ENCODE results near the gene MST1.

The MST1 gene

DNA sequence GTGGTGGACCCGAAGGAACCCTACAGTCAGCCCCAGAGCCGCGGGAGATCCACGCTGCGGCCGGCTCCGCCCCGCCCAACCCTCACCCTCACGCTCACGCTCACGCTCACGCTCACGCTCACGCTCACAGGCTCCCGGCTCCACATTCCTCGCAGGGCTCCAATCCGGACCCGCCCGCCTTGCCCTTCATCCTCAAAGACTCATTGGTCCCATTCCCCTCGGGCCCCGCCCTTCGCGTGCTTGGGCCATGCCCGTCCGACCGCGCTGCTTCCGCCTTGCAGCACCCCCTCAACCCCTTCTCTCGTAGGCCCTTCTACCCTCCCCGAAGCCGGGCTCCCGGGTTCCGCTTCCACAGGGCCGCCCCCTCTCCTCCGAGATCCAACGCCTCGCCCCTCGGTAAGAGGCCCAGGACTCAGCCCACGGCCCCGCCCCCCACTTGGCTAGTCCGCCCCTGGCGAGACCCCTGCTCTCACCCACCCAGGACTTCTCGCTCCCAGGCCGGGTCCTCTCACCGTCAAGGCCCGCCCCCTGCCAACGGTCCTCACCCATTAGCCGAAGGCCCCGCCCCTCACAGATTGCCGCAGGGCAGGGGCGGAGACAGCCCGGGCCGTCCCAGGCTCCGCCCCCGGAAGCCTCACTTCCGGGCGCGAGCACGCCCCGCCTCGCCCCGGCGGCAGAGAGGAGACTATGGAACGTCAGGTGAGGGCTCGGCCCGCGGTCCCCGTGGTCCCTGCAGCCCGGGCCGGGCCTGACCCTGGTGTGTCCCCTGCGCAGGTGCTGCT, 15.4 kb downstream of the MST1 start, which contains the start of gene APEH:
TSS of gene APEH (plus strand) at position 637 of the 782 bp plus-strand sequence. CDS start at position 688, 51 bp downstream.
- DNase-seq, result no peak

DNA sequence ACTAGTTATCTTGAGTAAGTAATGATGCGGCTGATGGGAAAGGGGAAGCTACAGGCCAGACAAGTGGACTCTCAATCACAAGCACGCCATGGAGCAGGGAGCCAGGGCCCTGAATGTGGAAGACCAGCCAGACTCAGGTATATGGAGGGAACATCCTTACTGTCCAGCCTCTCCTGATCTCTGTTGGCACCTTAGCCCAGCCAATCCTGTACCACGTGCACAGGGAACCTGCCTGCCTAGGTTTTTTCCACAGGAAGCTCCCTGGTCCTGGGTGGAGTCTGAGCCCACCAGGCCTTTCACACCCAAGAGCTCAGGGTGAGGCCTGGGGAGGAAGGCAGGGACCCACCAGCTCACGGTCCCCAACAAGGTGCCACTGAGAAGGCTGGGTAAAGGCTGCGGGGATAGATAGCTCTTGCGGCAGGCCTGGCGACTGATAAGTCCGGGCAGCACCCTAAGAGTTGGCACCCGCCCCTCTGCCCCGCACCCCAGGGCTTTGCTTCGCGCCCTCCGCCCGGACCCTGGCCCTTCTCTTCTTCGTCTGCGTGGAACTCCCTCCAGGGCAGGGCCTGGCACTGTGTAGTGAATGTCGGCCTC, 16.1 kb downstream of the MST1 start:
- no peak for DNase-seq

DNA sequence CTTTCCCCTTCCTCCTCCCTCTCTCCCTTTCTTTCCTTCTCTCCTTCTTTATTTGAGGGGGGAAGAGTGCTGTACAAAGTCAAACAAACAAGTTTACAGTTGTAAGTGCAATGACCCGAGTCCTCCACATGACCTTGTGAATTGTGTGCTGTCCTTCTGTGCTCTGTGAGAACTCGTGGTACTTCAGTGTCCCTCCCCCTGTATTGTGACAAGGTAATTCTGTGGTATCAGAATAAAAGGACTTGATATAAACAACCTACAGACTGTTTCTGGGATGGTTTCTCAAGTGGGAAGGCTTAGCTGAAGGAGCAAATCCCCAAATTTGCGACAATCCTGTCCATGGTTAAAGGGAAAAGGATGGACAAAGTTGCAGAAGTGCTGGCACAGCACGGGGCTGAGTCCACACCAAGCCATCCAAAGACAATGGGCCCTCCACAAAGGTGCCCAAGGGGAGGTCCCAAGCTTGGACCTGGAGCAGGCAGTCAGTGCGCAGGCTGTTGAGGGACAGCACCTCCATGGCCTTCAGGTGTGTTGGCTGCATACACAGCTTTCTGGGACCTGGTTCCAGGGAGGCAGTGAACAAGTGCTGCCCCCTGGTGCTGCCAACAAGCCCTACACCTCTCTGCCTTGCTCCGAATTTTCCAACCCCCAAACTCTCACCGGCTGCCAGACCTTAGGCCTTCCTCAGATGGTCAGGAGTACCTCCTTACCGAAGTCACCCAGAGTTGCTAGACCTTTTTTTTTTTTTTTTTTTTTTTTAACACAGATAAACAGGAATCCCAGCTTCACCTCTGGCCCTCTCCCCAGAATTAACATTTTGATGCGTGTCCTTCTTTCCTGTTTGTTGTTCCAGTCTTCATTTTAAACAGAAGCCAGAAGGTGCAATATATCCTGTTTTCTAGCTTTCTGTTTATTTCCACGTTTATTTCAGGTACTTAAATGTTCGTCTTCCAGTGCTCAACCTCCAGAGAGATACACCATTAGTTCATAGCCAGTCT, 17.7 kb downstream of the MST1 start:
- no peak for DNase-seq

DNA sequence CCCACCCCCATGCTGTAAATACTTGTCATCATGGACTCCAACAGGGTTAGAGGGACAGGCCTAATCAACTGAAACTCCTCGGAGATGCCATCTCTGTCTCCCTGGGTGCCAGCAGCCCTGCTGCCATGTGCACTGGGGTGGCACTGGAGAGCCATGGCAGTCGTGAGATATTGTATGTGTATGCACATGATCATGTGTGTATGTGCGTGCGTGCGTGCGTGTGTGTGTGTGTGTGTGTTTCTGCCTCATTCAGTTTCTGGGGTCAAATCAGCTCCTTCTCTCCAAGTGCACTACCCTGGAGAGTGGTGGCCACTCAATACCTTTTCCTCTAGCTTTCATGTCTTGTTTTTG, 18.4 kb downstream of the MST1 start:
- no peak for DNase-seq

GRCh38 chr3:49669352-49669751, 19.9 kb downstream of the MST1 start:
- DNase-seq, result no peak

DNA sequence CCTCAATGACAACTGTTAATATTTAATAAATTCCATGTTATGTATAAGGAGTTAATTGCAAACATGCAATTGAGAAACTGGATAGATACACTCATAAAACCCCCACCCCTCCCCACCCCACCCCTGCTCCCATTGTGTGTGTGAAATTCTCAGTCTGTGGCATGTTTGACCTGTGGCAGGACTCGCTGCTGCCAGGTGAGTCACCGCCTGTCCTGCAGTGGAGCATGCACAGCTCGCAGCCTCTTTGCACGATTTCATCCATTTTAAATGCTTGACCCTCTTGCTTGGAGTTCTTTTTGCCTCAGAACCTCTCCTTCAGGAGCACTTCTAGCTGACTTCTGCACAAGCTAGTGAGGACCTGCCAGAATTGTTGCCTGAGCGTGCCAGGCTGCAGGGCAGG, 20.4 kb downstream of the MST1 start:
- DNase-seq, result no peak

GRCh38 chr3:49668414-49668797, 20.9 kb downstream of the MST1 start:
- DNase-seq, result no peak

GRCh38 chr3:49667701-49668413, 21.4 kb downstream of the MST1 start:
- no peak for DNase-seq

DNA sequence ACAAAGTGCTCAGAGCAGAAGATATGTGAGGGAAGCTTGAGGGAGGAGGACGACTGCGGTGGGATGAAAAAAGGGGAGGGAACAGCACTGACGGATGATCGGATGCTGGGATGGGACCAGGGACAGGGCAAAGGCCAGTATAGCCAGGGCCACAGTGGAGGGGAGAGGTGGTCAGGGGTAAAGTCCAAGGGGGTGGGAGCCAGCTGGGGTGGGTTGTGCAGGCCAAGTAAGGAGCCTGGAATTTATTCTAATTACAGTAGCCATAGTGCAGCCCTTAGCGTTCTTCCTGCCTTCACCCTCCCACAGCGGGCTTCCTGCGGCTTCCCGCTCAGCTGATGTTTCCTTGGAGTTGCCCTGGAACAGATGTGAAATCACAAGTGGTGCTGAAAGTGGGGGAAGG, 22.7 kb downstream of the MST1 start:
- no peak for DNase-seq

- no peak for DNase-seq
Observed at GRCh38 chr3:49665822-49666519, 23.3 kb downstream of the MST1 start.

DNA sequence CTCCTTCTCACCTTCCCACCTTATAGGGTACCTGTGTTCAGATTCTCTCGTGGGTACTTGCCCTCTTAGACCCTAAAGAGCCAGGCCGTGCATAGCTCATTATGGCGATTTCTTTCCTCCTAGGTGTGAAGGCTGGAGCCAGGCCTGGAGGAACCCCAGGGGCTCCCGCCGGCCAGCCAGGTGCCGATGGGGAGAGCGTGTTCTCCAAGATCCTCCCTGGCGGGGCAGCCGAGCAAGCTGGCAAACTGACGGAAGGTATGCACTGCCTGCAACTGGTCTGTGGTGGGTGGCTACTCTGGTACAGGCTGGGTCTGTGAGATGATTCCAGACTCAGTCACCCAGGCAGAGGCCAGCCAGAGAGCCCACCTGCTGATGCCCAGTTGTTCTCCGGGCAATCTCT, 25.0 kb downstream of the MST1 start:
- no peak for DNase-seq

DNA sequence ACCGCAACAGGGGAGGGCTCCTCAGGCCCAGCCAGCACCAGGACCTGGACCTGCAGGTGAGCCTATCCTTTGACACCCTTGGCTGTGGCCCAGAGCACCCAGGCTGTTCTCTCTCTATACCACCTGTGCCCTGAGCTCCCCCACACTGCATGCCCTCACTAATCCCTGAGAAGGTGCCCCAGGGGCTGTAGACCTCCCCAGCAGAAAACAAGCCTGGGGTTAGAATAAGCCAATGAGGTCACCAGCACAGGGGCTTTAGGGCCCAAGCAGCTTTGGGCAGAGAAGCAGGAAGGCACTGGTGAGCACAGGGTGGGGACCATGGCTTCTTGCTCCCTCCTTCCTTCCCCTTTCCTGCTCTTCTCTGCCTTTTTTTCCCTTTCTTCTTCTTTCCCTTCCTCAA, 25.4 kb downstream of the MST1 start:
- DNase-seq, result no peak

- DNase-seq, result no peak
Observed at GRCh38 chr3:49662720-49663413, 26.4 kb downstream of the MST1 start.

GRCh38 chr3:49662021-49662420, 27.3 kb downstream of the MST1 start:
- no peak for DNase-seq

- no peak for DNase-seq
Observed at GRCh38 chr3:49661281-49661680, 28.0 kb downstream of the MST1 start.

DNA sequence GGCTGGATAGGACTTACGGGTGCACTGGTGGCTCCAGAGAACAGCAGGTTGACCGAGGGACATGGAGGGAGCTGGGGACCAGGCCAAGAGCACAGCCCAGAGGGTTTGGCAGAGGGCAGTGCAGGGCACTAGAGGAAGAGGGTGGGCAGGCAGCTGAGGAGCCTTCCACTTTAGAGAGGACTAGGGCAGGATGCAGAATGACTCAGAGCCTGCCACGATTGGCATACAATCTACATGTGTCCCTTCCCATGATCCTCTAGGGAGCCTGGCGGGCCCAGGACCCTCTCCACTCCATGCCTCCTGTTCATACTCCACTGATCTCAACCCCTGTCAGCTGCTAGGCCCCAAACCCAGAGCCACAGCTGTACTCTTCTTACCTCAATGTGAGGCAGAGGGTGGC, 29.5 kb downstream of the MST1 start:
- no peak for DNase-seq

DNA sequence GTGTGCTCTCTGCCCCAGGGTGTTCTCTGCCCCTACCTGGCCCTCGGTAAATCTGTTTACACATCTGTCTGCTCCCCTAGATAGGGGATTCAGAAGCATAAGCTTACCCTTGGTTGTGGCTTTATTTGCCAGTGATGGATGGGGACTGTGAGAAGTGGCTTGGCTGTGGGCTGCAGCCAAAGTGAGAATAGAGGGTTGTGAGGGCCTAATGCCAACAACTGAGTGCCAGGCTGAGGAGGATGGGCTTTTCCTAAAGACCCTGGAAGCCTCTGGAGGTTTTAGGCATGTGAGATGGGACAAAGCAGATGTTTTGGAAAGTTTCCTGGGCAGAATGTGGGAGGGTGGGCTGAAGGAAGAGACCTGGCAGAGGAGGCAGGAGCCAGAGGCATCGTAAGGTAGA, 30.6 kb downstream of the MST1 start:
- DNase-seq, result no peak

DNA sequence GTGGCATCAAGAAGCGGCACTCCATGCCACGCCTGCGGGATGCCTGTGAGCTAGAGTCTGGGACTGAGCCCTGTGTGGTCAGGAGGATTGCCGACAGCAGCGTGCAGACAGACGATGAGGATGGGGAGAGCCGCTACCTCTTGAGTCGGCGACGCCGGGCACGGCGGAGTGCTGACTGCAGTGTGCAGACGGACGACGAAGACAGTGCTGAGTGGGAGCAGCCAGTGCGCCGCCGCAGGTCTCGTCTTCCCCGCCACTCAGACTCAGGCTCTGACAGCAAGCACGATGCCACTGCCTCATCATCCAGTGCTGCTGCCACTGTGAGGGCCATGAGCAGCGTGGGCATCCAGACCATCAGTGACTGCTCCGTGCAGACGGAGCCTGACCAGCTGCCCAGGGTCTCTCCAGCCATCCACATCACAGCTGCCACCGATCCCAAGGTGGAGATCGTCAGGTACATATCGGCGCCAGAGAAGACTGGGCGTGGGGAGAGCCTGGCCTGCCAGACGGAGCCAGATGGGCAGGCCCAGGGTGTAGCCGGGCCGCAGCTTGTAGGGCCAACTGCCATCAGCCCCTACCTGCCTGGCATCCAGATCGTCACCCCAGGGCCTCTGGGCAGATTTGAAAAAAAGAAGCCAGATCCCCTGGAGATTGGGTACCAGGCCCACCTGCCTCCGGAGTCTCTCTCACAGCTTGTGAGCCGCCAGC, 31.9 kb downstream of the MST1 start:
- no peak for DNase-seq

- DNase-seq, result no peak
Observed at GRCh38 chr3:49656541-49657112, 32.6 kb downstream of the MST1 start.

DNA sequence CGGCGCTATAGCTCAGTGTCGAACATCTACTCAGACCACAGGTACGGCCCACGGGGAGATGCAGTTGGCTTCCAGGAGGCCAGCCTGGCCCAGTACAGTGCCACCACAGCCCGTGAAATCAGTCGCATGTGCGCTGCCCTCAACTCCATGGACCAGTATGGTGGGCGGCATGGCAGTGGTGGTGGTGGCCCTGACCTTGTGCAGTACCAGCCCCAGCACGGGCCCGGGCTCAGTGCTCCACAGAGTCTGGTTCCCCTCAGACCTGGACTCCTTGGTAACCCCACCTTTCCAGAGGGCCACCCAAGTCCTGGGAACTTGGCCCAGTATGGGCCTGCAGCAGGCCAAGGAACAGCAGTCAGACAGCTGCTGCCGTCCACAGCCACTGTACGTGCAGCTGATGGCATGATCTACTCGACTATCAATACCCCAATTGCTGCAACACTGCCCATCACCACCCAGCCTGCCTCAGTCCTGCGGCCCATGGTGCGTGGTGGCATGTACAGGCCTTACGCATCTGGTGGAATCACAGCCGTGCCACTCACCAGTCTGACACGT, 33.5 kb downstream of the MST1 start:
- no peak for DNase-seq
